Sciatic nerve (tissue), 2 donors: ENCODE measurements around the gene NTM. TPM values are rescaled to one million over a fixed set of nuclear protein-coding genes. Genes with fewer than 3 reads are reported as not detected.
A peak's percentile ranks its signal among the peaks of the same experiment; 100 is the strongest.

Experiments
- ATAC-seq: fragments of 200-7000 bp; cut with Tn5 transposase; one replicate; pipeline ENCODE4 v1.9.1; 2020; ENCODE audit warnings: mild to moderate bottlenecking, moderate library complexity
- DNase-seq: peaks from one replicate; pipeline ENCODE4 v3.0.0-alpha.2; 2020; ENCODE audit warnings: low spot score
- intact Hi-C: fragments of 100-400 bp; cut with DNase I; formaldehyde crosslinking; loops from one replicate; pipeline ENCODE4 v1.14.2; 2022
- total RNA-seq: library from RNA; stranded (reverse); fragmentation: NEBNext Ultra II Directional; extraction: Animal tissue kit (Norgen Biotek cat#: 25700); gene quantifications from one replicate; pipeline ENCODE4 v1.2.1, GENCODE V29; 2021
- donor health status: DM: no; HTN: no; CAD: no.
- donor health status: DM: no; HTN: no; CAD: no.

The NTM gene
- total RNA-seq, 1 donor from 2014 or later: 19.5 TPM

GRCh38 chr11:131998020-131998419, 627.6 kb downstream of the NTM start:
- DNase-seq (no peak), ATAC-seq (no peak)
- intact Hi-C loops: no loop called here

- no peak for ATAC-seq
- no peak for DNase-seq
- intact Hi-C loops: no loop called here
These were observed 628.7 kb downstream of the NTM start for GRCh38 chr11:131999084-131999483.

GRCh38 chr11:131999955-132000354, 629.5 kb downstream of the NTM start:
- intact Hi-C loops: no loop called here
- ATAC-seq (no peak), DNase-seq (no peak)

- DNase-seq (no peak), ATAC-seq (no peak)
- intact Hi-C loops: no loop called here
These were observed 635.5 kb downstream of the NTM start for GRCh38 chr11:132005887-132006286.

GRCh38 chr11:132006884-132007580, 636.6 kb downstream of the NTM start:
- DNase-seq (no peak), ATAC-seq (no peak)
- intact Hi-C loops: loop anchor here (1.0 kb wide), 1 partner anchor 18 kb away; no protein-coding TSS in a partner anchor

GRCh38 chr11:132008226-132008625, 637.8 kb downstream of the NTM start:
- ATAC-seq (no peak), DNase-seq (no peak)
- intact Hi-C loops: no loop called here

- no peak for ATAC-seq
- intact Hi-C loops: no loop called here
These were observed 638.5 kb downstream of the NTM start for GRCh38 chr11:132008872-132009271.

GRCh38 chr11:132020001-132020400, 649.6 kb downstream of the NTM start:
- intact Hi-C loops: no loop called here
- ATAC-seq (no peak), DNase-seq (no peak)

More at GRCh38 chr11:132008872-132009271, 638.5 kb downstream of the NTM start:
- DNase-seq: no peak

GRCh38 chr11:132022285-132022684, 651.9 kb downstream of the NTM start:
- ATAC-seq: no peak
- intact Hi-C loops: no loop called here
- DNase-seq: no peak

GRCh38 chr11:132022733-132023478, 652.5 kb downstream of the NTM start:
- intact Hi-C loops: no loop called here
- no peak for DNase-seq
- no peak for ATAC-seq

- intact Hi-C loops: loop anchor here (1.0 kb wide), 1 partner anchor 17 kb away; no protein-coding TSS in a partner anchor
- ATAC-seq: no peak
- DNase-seq: no peak
These were observed 654.3 kb downstream of the NTM start for GRCh38 chr11:132024587-132025295.

GRCh38 chr11:132026746-132027145, 656.3 kb downstream of the NTM start:
- intact Hi-C loops: no loop called here
- ATAC-seq: no peak
- DNase-seq: no peak

GRCh38 chr11:132028380-132029240, 658.2 kb downstream of the NTM start:
- DNase-seq: no peak
- peak; percentile 55 for ATAC-seq
- intact Hi-C loops: no loop called here

- DNase-seq (no peak), ATAC-seq (no peak)
- intact Hi-C loops: no loop called here
These were observed 660.5 kb downstream of the NTM start for GRCh38 chr11:132030896-132031295.

GRCh38 chr11:132032555-132032954, 662.1 kb downstream of the NTM start:
- no peak for ATAC-seq
- intact Hi-C loops: no loop called here
- DNase-seq: no peak

- no peak for ATAC-seq
- intact Hi-C loops: no loop called here
- DNase-seq: no peak
These were observed 662.6 kb downstream of the NTM start for GRCh38 chr11:132033051-132033450.

GRCh38 chr11:132035228-132035627, 664.8 kb downstream of the NTM start:
- intact Hi-C loops: no loop called here
- ATAC-seq: no peak
- DNase-seq: no peak

- intact Hi-C loops: no loop called here
- no peak for ATAC-seq
These were observed 665.4 kb downstream of the NTM start for GRCh38 chr11:132035766-132036165.

GRCh38 chr11:132036220-132036619, 665.8 kb downstream of the NTM start:
- intact Hi-C loops: no loop called here

More at GRCh38 chr11:132035766-132036165, 665.4 kb downstream of the NTM start:
- DNase-seq: no peak

More at GRCh38 chr11:132036220-132036619, 665.8 kb downstream of the NTM start:
- no peak for DNase-seq
- ATAC-seq: peak; percentile 32
